K562 (cell line): ENCODE measurements around the gene ATG10. TPM values are rescaled to one million over a fixed set of nuclear protein-coding genes. Genes with fewer than 3 reads are reported as not detected.

ENCODE experiments used
- BHLHE40 ChIP-seq: IDR thresholded peaks from 2 replicates; pipeline ENCODE4 v1.6.1; 2011; ENCODE audit warnings: low read length, improper control_type of control experiment
- C11orf30 ChIP-seq: fragments of 450-650 bp; IDR thresholded peaks from 2 replicates; pipeline ENCODE4 v1.6.1; 2016; ENCODE audit warnings: low read depth, mild to moderate bottlenecking
- DIDO1 ChIP-seq: fragments of 450-650 bp; IDR thresholded peaks from 2 replicates; pipeline ENCODE4 v1.6.1; 2016; ENCODE audit warnings: low read depth, missing biosample characterization, missing genetic modification characterization
- EHMT2 ChIP-seq: fragments of 450-650 bp; IDR thresholded peaks from 2 replicates; pipeline ENCODE4 v1.6.1; 2018; ENCODE audit warnings: antibody characterized with exemption
- GTF2E2 ChIP-seq: fragments of 200-800 bp; sonication (Bioruptor generic); IDR thresholded peaks from 2 replicates; pipeline ENCODE4 v1.6.1; 2016; ENCODE audit warnings: missing genetic modification characterization, missing compliant biosample characterization
- KLF6 ChIP-seq: fragments of 250-450 bp; sonication (Bioruptor Pico); IDR thresholded peaks from 2 replicates; pipeline ENCODE4 v1.4.0; 2020; ENCODE audit warnings: mild to moderate bottlenecking, moderate library complexity, borderline replicate concordance
- MCM7 ChIP-seq, 2 experiments: fragments of 450-650 bp; IDR thresholded peaks; 2 replicates each; pipeline ENCODE4 v1.6.1; 2016 to 2018
- NUFIP1 ChIP-seq: fragments of 450-650 bp; IDR thresholded peaks from 2 replicates; pipeline ENCODE4 v1.6.1; 2018; ENCODE audit not compliant: partially characterized antibody
- OTX1 ChIP-seq: fragments of 450-650 bp; formaldehyde crosslinking; IDR thresholded peaks from 2 replicates; pipeline ENCODE4 v1.4.0; 2022; ENCODE audit warnings: mild to moderate bottlenecking
- ZNF316 ChIP-seq: fragments of 450-650 bp; IDR thresholded peaks from 2 replicates; pipeline ENCODE4 v1.6.1; 2016
- ZNF324 ChIP-seq: fragments of 250-450 bp; sonication (Bioruptor Pico); IDR thresholded peaks from 2 replicates; pipeline ENCODE4 v1.4.0; 2020; ENCODE audit warnings: mild to moderate bottlenecking
- ZNF76 ChIP-seq: fragments of 250-450 bp; sonication (Bioruptor Pico); IDR thresholded peaks from 2 replicates; pipeline ENCODE4 v1.4.0; 2020; ENCODE audit warnings: mild to moderate bottlenecking, moderate library complexity, borderline replicate concordance
- ZNF785 ChIP-seq: fragments of 250-450 bp; sonication (Bioruptor Pico); IDR thresholded peaks from 2 replicates; pipeline ENCODE4 v1.4.0; 2020; ENCODE audit warnings: mild to moderate bottlenecking
- polyA plus RNA-seq, 8 experiments: library from polyadenylated mRNA; depleted of rRNA in 4 of 8; stranded (reverse) in 5 of 8; unstranded in 3 of 8; fragments of >200 nt; fragmentation: Nextera tagmentation in 2 of 8; fragmentation: Illumina TruSeq in 1 of 8; extraction: Ambion mirVana in 2 of 8; extraction: Trizol in 1 of 8; gene quantifications; 2 replicates each; pipeline versions ENCODE4 v1.2.1 to v1.2.3, GENCODE V29; 2011 to 2014; ENCODE audit warnings: inconsistent platforms in 1 of 8, missing spikeins in 1 of 8
- total RNA-seq, 7 experiments: library from RNA; depleted of rRNA in 6 of 7; stranded (reverse); fragments of >200 nt in 6 of 7; fragmentation: Illumina TruSeq in 2 of 7; extraction: Trizol in 2 of 7; gene quantifications; 2 replicates each; pipeline versions ENCODE4 v1.2.1 to v1.2.3, GENCODE V29; 2011 to 2021; ENCODE audit warnings: low replicate concordance in 1 of 7
- TF ChIP-seq, protein P1 (sequence below): fragments of 250-450 bp; sonication (Bioruptor Pico); IDR thresholded peaks from 2 replicates; pipeline ENCODE4 v1.8.0; 2021; ENCODE audit warnings: moderate library complexity, mild to moderate bottlenecking, inconsistent platforms
- TF ChIP-seq, protein P2 (sequence below), 3 experiments: IDR thresholded peaks in 2 of 3; conservative IDR thresholded peaks in 1 of 3; 2 replicates each; pipeline ENCODE4 v1.5.1; 2011 to 2012; ENCODE audit warnings: low read length in 3 of 3, mild to moderate bottlenecking in 3 of 3, control low read depth in 2 of 3, improper control_type of control experiment in 1 of 3, inconsistent platforms in 1 of 3, low read depth in 1 of 3, mixed read lengths in 1 of 3, moderate library complexity in 1 of 3; ENCODE audit not compliant: insufficient read depth in 2 of 3
- TF ChIP-seq, protein P3 (sequence below): fragments of 450-650 bp; formaldehyde crosslinking; IDR thresholded peaks from 2 replicates; pipeline ENCODE4 v1.4.0; 2020; ENCODE audit warnings: mild to moderate bottlenecking, moderate library complexity
- TF ChIP-seq, protein P4 (sequence below): fragments of 250-450 bp; sonication (Bioruptor Pico); IDR thresholded peaks from 2 replicates; pipeline ENCODE4 v1.6.1; 2021; ENCODE audit warnings: mild to moderate bottlenecking
- TF ChIP-seq, protein P5 (sequence below): fragments of 200-800 bp; sonication (Bioruptor generic); IDR thresholded peaks from 2 replicates; pipeline ENCODE4 v1.6.1; 2016; ENCODE audit warnings: missing genetic modification characterization, missing compliant biosample characterization

Gene ATG10
- total and polyA plus RNA-seq, 9 of the 15 experiments (the other 6 are each of a cell fraction or from before 2014, with no cell fraction given): 7.0 to 18.8 (median 14.6) TPM

DNA sequence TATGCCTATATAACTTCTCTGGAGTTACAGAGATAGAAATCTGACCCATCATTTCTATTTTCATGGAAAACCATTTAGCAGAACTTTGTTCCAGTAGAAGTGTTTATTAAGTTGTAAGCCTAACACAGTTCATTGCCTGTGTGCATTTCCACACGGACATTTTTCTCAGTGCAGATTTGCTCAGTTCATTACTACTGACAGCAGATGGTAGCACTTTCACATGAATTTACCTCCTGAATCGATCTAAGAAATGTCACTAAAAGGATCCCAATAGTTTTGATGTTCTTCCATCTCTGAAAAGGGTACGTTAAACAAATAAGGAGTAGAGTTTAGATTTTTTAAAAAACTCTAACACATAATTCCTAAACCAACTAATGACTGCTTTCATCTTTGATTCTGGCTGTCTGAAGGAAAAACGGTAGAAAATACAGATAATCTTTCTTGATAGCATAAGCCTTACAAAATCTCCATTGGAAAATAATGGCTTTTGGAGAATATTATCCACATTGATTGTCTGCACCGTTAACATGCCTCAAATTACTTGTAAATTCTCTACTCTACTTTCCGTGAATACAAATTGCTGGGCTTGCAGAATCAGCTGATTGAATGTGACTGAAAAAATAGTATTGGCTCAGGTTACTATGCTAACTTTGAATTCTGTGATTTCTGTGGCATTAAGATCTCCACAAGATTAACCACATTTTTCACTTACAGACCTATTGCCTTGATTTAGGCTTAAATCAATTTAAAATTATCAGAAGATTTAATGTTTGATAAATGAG is 273.2 kb downstream of the ATG10 start (continued):
- TF ChIP-seq, protein P1, sequence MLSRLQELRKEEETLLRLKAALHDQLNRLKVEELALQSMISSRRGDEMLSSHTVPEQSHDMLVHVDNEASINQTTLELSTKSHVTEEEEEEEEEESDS (CRISPR knock-in tag): no peak
- TF ChIP-seq ZNF785 (CRISPR knock-in tag) (no peak), DIDO1 (tag) (no peak), BHLHE40 (no peak), C11orf30 (peak; percentile 31; the same call in 1 of the 2 replicates), ZNF316 (peak; percentile 46; the same call in 1 of the 2 replicates), ZNF76 (CRISPR knock-in tag) (no peak), ZNF324 (no peak), GTF2E2 (tag) (no peak), KLF6 (CRISPR knock-in tag) (no peak), NUFIP1 (no peak), EHMT2 (no peak), OTX1 (CRISPR knock-in tag) (no peak), MCM7 (IDR thresholded peaks at IDR 0.05) (no peak)
- TF ChIP-seq, protein P2, sequence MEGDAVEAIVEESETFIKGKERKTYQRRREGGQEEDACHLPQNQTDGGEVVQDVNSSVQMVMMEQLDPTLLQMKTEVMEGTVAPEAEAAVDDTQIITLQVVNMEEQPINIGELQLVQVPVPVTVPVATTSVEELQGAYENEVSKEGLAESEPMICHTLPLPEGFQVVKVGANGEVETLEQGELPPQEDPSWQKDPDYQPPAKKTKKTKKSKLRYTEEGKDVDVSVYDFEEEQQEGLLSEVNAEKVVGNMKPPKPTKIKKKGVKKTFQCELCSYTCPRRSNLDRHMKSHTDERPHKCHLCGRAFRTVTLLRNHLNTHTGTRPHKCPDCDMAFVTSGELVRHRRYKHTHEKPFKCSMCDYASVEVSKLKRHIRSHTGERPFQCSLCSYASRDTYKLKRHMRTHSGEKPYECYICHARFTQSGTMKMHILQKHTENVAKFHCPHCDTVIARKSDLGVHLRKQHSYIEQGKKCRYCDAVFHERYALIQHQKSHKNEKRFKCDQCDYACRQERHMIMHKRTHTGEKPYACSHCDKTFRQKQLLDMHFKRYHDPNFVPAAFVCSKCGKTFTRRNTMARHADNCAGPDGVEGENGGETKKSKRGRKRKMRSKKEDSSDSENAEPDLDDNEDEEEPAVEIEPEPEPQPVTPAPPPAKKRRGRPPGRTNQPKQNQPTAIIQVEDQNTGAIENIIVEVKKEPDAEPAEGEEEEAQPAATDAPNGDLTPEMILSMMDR (IDR thresholded peaks at IDR 0.05 in 2 of 3, conservative IDR thresholded peaks at IDR 0.05 in 1 of 3; ENCODE audit: insufficient read depth in 2 of 3, low read depth in 1 of 3, low read length in 3 of 3): 0 out of 6 replicates have a peak, but pooled peaks of 1 of the 3 experiments have one; percentile 7
- TF ChIP-seq, protein P3, sequence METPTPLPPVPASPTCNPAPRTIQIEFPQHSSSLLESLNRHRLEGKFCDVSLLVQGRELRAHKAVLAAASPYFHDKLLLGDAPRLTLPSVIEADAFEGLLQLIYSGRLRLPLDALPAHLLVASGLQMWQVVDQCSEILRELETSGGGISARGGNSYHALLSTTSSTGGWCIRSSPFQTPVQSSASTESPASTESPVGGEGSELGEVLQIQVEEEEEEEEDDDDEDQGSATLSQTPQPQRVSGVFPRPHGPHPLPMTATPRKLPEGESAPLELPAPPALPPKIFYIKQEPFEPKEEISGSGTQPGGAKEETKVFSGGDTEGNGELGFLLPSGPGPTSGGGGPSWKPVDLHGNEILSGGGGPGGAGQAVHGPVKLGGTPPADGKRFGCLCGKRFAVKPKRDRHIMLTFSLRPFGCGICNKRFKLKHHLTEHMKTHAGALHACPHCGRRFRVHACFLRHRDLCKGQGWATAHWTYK (CRISPR knock-in tag): no peak
- TF ChIP-seq, protein P4, sequence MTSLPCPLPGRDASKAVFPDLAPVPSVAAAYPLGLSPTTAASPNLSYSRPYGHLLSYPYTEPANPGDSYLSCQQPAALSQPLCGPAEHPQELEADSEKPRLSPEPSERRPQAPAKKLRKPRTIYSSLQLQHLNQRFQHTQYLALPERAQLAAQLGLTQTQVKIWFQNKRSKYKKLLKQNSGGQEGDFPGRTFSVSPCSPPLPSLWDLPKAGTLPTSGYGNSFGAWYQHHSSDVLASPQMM (CRISPR knock-in tag): no peak
- TF ChIP-seq, protein P5, sequence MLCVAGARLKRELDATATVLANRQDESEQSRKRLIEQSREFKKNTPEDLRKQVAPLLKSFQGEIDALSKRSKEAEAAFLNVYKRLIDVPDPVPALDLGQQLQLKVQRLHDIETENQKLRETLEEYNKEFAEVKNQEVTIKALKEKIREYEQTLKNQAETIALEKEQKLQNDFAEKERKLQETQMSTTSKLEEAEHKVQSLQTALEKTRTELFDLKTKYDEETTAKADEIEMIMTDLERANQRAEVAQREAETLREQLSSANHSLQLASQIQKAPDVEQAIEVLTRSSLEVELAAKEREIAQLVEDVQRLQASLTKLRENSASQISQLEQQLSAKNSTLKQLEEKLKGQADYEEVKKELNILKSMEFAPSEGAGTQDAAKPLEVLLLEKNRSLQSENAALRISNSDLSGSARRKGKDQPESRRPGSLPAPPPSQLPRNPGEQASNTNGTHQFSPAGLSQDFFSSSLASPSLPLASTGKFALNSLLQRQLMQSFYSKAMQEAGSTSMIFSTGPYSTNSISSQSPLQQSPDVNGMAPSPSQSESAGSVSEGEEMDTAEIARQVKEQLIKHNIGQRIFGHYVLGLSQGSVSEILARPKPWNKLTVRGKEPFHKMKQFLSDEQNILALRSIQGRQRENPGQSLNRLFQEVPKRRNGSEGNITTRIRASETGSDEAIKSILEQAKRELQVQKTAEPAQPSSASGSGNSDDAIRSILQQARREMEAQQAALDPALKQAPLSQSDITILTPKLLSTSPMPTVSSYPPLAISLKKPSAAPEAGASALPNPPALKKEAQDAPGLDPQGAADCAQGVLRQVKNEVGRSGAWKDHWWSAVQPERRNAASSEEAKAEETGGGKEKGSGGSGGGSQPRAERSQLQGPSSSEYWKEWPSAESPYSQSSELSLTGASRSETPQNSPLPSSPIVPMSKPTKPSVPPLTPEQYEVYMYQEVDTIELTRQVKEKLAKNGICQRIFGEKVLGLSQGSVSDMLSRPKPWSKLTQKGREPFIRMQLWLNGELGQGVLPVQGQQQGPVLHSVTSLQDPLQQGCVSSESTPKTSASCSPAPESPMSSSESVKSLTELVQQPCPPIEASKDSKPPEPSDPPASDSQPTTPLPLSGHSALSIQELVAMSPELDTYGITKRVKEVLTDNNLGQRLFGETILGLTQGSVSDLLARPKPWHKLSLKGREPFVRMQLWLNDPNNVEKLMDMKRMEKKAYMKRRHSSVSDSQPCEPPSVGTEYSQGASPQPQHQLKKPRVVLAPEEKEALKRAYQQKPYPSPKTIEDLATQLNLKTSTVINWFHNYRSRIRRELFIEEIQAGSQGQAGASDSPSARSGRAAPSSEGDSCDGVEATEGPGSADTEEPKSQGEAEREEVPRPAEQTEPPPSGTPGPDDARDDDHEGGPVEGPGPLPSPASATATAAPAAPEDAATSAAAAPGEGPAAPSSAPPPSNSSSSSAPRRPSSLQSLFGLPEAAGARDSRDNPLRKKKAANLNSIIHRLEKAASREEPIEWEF (CRISPR knock-in tag): no peak
